Lower leg skin (tissue), 3 donors: ENCODE data around the gene TIAM2.

Experiments used
- POLR2A ChIP-seq, 2 donors: fragments of 450-650 bp; IDR thresholded peaks; one replicate each; pipeline ENCODE4 v1.6.1; 2016 to 2017; ENCODE audit warnings: antibody characterized with exemption in 2 of 2, mild to moderate bottlenecking in 1 of 2, moderate library complexity in 1 of 2
- TF ChIP-seq, protein P1 (sequence below), 3 donors: fragments of 450-650 bp; IDR thresholded peaks; one replicate each; pipeline ENCODE4 v1.5.1; 2016; ENCODE audit warnings: antibody characterized with exemption in 3 of 3, mild to moderate bottlenecking in 3 of 3, moderate library complexity in 2 of 3

GRCh38 chr6:155287762-155288161 lies 292.6 kb downstream of the TIAM2 start:
- TF ChIP-seq, protein P1, sequence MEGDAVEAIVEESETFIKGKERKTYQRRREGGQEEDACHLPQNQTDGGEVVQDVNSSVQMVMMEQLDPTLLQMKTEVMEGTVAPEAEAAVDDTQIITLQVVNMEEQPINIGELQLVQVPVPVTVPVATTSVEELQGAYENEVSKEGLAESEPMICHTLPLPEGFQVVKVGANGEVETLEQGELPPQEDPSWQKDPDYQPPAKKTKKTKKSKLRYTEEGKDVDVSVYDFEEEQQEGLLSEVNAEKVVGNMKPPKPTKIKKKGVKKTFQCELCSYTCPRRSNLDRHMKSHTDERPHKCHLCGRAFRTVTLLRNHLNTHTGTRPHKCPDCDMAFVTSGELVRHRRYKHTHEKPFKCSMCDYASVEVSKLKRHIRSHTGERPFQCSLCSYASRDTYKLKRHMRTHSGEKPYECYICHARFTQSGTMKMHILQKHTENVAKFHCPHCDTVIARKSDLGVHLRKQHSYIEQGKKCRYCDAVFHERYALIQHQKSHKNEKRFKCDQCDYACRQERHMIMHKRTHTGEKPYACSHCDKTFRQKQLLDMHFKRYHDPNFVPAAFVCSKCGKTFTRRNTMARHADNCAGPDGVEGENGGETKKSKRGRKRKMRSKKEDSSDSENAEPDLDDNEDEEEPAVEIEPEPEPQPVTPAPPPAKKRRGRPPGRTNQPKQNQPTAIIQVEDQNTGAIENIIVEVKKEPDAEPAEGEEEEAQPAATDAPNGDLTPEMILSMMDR (IDR thresholded peaks at IDR 0.05) = no peak
- no peak for TF ChIP-seq POLR2A (IDR thresholded peaks at IDR 0.05)
